Measurements from ENCODE around the gene LENEP. TPM values are rescaled to one million over a fixed set of nuclear protein-coding genes. Genes with fewer than 3 reads are reported as not detected.
A peak's percentile ranks its signal among the peaks of the same experiment; 100 is the strongest.

The LENEP gene
- total RNA-seq, 1 experiment from 2014 or later = 2.8 TPM

DNA sequence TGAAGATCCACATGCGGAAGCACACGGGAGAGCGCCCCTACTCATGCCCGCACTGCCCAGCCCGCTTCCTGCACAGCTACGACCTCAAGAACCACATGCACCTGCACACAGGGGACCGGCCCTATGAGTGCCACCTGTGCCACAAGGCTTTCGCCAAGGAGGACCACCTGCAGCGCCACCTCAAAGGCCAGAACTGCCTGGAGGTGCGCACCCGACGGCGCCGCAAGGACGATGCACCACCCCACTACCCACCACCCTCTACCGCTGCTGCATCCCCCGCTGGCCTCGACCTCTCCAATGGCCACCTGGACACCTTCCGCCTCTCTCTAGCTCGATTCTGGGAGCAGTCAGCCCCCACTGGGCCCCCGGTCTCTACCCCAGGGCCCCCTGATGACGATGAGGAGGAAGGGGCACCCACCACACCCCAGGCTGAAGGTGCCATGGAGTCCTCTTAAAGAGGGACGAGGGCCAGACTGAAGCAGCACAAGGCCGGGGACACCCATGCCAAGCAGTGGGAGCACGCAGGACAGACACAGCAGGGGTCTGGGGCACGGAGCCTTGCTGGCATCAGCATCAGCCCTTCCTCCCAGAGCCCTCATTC, 22.9 kb downstream of the LENEP start:
- Histone ChIP-seq H3K27ac (ENCODE audit: insufficient read length, low read depth, low read length) (no peak overlapping the region), H3K14ac (ENCODE audit: insufficient read depth, low read length) (no peak overlapping the region), H4K8ac (replicated peaks; ENCODE audit: insufficient read length, low read depth, low read length) (no peak overlapping the region), H3K23me2 (ENCODE audit: insufficient read length, low read depth, low read length, poor library complexity, severe bottlenecking) (no peaks in the 10 kb centered on the region), H3K23ac (ENCODE audit: insufficient read length, low read depth, low read length) (no peak overlapping the region), H3K4me1 (ENCODE audit: insufficient read depth, low read length) (peaks cover 3% of the 10 kb centered on the region; the same call in 1 of the 2 replicates), H2AFZ (ENCODE audit: low read length) (no peak overlapping the region), H3K9ac (ENCODE audit: extremely low read depth, insufficient read length, low read length) (no peak overlapping the region), H2BK15ac (ENCODE audit: low read depth, low read length) (no peak overlapping the region), H2BK12ac (ENCODE audit: insufficient read length, low read depth, low read length) (no peak overlapping the region), H2BK120ac (ENCODE audit: low read depth, low read length, poor library complexity, severe bottlenecking) (no peak overlapping the region), H3K4ac (ENCODE audit: low read depth, low read length) (no peak overlapping the region), H3K9me3 (ENCODE audit: control insufficient read depth, low read depth, low read length) (no peaks in the 10 kb centered on the region), H4K91ac (ENCODE audit: insufficient read length, low read depth, low read length) (no peak overlapping the region), H3K79me2 (ENCODE audit: insufficient read depth, low read length) (no peaks in the 10 kb centered on the region; the same call in 1 of the 2 replicates), H2BK20ac (ENCODE audit: low read depth, low read length, poor library complexity, severe bottlenecking) (no peak overlapping the region), H3T11ph (ENCODE audit: low read length) (no peak overlapping the region), H3K79me1 (ENCODE audit: insufficient read depth, low read depth, low read length, poor library complexity, severe bottlenecking) (no peaks in the 10 kb centered on the region), H4K5ac (ENCODE audit: insufficient read length, low read depth, low read length) (no peak overlapping the region), H4K20me1 (ENCODE audit: control insufficient read depth, insufficient read depth, insufficient read length) (no peaks in the 10 kb centered on the region), H3K18ac (ENCODE audit: insufficient read length, low read depth, low read length) (no peak overlapping the region), H2BK5ac (ENCODE audit: insufficient read length, low read length) (no peak overlapping the region), H3K4me2 (ENCODE audit: insufficient read depth, insufficient read length, low read length) (peak overlapping the region; percentile 4), H3K56ac (ENCODE audit: insufficient read length, low read depth, low read length) (no peak overlapping the region), H3K27me3 (ENCODE audit: insufficient read depth, low read length) (no peaks in the 10 kb centered on the region), H2AK5ac (ENCODE audit: insufficient read length, low read length) (no peak overlapping the region)
- WGBS (ENCODE audit: extremely low coverage, insufficient read length, low lambda C conversion rate) = no CpG with 5 or more reads among the region's 26 CpGs
- peak overlapping the region in 1 of 2 experiments; percentile 67; a peak in 3 of 5 replicates for H3K4me3 Mint-ChIP-seq
- no peaks in the 10 kb centered on the region; a peak in 1 of 5 replicates for H3K9me3 Mint-ChIP-seq
- H3K27ac Mint-ChIP-seq = peak overlapping the region in 2 of 3 experiments; percentile 66 to 95; a peak in 3 of 7 replicates
- no peaks in the 10 kb centered on the region; the same call in none of the 2 replicates for H3K27me3 Mint-ChIP-seq (ENCODE audit: low read depth)
- H3K36me3 Mint-ChIP-seq (ENCODE audit: insufficient read depth in 1 of 3, low read depth in 3 of 3) = peaks cover 8 to 39% (median 23%) of the 10 kb centered on the region in 3 experiments; a peak in 6 of 7 replicates
- peaks cover 35 to 57% of the 10 kb centered on the region in 2 experiments for H3K4me1 Mint-ChIP-seq
- DNase-seq = no peak
- TF ChIP-seq CTCF (conservative IDR thresholded peaks at IDR 0.05) = no peak
